HL-60 (cell line): ENCODE results near the gene LGALSL.

Experiments
- DNase-seq, 2 experiments: peaks; one replicate each; pipeline ENCODE4 v3.0.0-alpha.2; 2010 to 2020; ENCODE audit warnings: low read depth in 1 of 2, low spot score in 1 of 2
- H3K27ac ChIP-seq: fragments of 250-450 bp; sonication (Bioruptor Pico); replicated peaks from 2 replicates; pipeline ENCODE4 v1.5.1; 2020; ENCODE audit warnings: mild to moderate bottlenecking, moderate library complexity
- H3K27me3 ChIP-seq: fragments of 250-450 bp; sonication (Bioruptor Pico); 2 replicates; pipeline ENCODE4 v1.5.1; 2021; ENCODE audit warnings: mild to moderate bottlenecking, moderate library complexity; ENCODE audit not compliant: insufficient read depth, poor library complexity, severe bottlenecking
- H3K4me3 ChIP-seq: replicated peaks from 2 replicates; pipeline ENCODE4 v1.5.1; 2011; ENCODE audit warnings: mild to moderate bottlenecking, control low read depth, low read length; ENCODE audit not compliant: insufficient read depth
- CTCF ChIP-seq: IDR thresholded peaks from one replicate; pipeline ENCODE4 v1.5.1; 2011; ENCODE audit warnings: low read length, control low read depth, inconsistent platforms; ENCODE audit not compliant: insufficient read depth
- GABPA ChIP-seq: IDR thresholded peaks from 2 replicates; pipeline ENCODE4 v1.6.1; 2012; ENCODE audit warnings: low read depth
- POLR2AphosphoS5 ChIP-seq: IDR thresholded peaks from 2 replicates; pipeline ENCODE4 v1.6.1; 2012; ENCODE audit warnings: low read depth
- REST ChIP-seq: IDR thresholded peaks from 2 replicates; pipeline ENCODE4 v1.6.1; 2012; ENCODE audit warnings: low read depth; ENCODE audit not compliant: insufficient replicate concordance
- SPI1 ChIP-seq: IDR thresholded peaks from 2 replicates; pipeline ENCODE4 v1.6.1; 2012; ENCODE audit warnings: low read depth, mild to moderate bottlenecking, borderline replicate concordance

Gene LGALSL

GRCh38 chr2:64470766-64471295, 16.9 kb downstream of the LGALSL start:
- H3K27me3 ChIP-seq = no peaks in the 10 kb centered on the region
- H3K4me3 ChIP-seq = no peak overlapping the region
- TF ChIP-seq SPI1 (no peak), POLR2AphosphoS5 (no peak), REST (no peak), CTCF (no peak), GABPA (no peak)
- no peak overlapping the region for H3K27ac ChIP-seq
- DNase-seq = no peak

- no peak for TF ChIP-seq REST
- TF ChIP-seq POLR2AphosphoS5 = no peak
- no peak for TF ChIP-seq GABPA
- no peak for TF ChIP-seq CTCF
- no peak for TF ChIP-seq SPI1
Observed at GRCh38 chr2:64471600-64471999, 17.6 kb downstream of the LGALSL start.

GRCh38 chr2:64472881-64473280, 18.9 kb downstream of the LGALSL start:
- TF ChIP-seq SPI1 = no peak
- TF ChIP-seq REST = no peak
- TF ChIP-seq GABPA = no peak
- Histone ChIP-seq H3K4me3 (no peak overlapping the region), H3K27ac (no peak overlapping the region), H3K27me3 (no peaks in the 10 kb centered on the region)
- no peak for DNase-seq

More at GRCh38 chr2:64471600-64471999, 17.6 kb downstream of the LGALSL start:
- H3K4me3 ChIP-seq = no peak overlapping the region
- no peak for DNase-seq
- no peaks in the 10 kb centered on the region for H3K27me3 ChIP-seq
- no peak overlapping the region for H3K27ac ChIP-seq
